SH-SY5Y (cell line): ENCODE measurements around the gene SARDH.

Experiments used
- GATA2 ChIP-seq: IDR thresholded peaks from 2 replicates; pipeline ENCODE4 v1.6.1; 2011; ENCODE audit warnings: mild to moderate bottlenecking, low read depth, low read length
- GATA3 ChIP-seq: IDR thresholded peaks from 2 replicates; pipeline ENCODE4 v1.6.1; 2011; ENCODE audit warnings: low read depth, mild to moderate bottlenecking, low read length, moderate library complexity

GRCh38 chr9:133666845-133667244, 71.3 kb downstream of the SARDH start:
- no peak for TF ChIP-seq GATA3
- TF ChIP-seq GATA2: no peak
